H1 (cell line): Measurements from ENCODE around the gene HDAC10. TPM values are rescaled to one million over a fixed set of nuclear protein-coding genes. Genes with fewer than 3 reads are reported as not detected.

ENCODE experiments used
- CTCF ChIA-PET: fragments of 300-600 bp; sonication (Branson Sonifier 250); formaldehyde crosslinking; loops from one replicate; lab custom pipeline; 2021; ENCODE audit not compliant: partially characterized antibody; lab: Charles Lee
- POLR2A ChIA-PET: fragments of 300-600 bp; sonication (Branson Sonifier 250); formaldehyde crosslinking; loops from one replicate; lab custom pipeline; 2021; ENCODE audit warnings: inconsistent platforms; ENCODE audit not compliant: partially characterized antibody; lab: Charles Lee
- DNase-seq, 2 experiments: peaks; one replicate each; pipeline versions ENCODE4 v3.0.0 to v3.0.0-alpha.2; 2010 to 2022; ENCODE audit warnings: low spot score in 2 of 2, low read depth in 1 of 2, mixed read lengths in 1 of 2
- FAIRE-seq: peaks from 2 replicates; lab custom pipeline; 2011; peaks lifted over from hg19 to GRCh38; lab: Jason Lieb, UNC
- H2AFZ ChIP-seq: 2 replicates; pipeline ENCODE4 v1.8.1; 2012; ENCODE audit warnings: low read length, inconsistent platforms
- H2AK5ac ChIP-seq: 2 replicates; pipeline ENCODE4 v1.6.1; 2013; ENCODE audit warnings: low read depth, low read length
- H2BK120ac ChIP-seq: replicated peaks from 2 replicates; pipeline ENCODE3; 2013; ENCODE audit warnings: low read depth, low read length, inconsistent platforms
- H2BK12ac ChIP-seq: 2 replicates; pipeline ENCODE4 v1.6.1; 2013; ENCODE audit warnings: low read depth, low read length
- H2BK15ac ChIP-seq: 2 replicates; pipeline ENCODE4 v1.6.1; 2013; ENCODE audit warnings: low read length
- H2BK20ac ChIP-seq: 2 replicates; pipeline ENCODE4 v1.6.1; 2013; ENCODE audit warnings: low read length
- H2BK5ac ChIP-seq: 2 replicates; pipeline ENCODE4 v1.6.1; 2013; ENCODE audit warnings: low read depth, low read length
- H3K14ac ChIP-seq: 2 replicates; pipeline ENCODE4 v1.6.1; 2013; ENCODE audit warnings: inconsistent platforms; ENCODE audit not compliant: insufficient read length
- H3K18ac ChIP-seq: 2 replicates; pipeline ENCODE4 v1.6.1; 2013; ENCODE audit warnings: low read length; ENCODE audit errors: extremely low read depth
- H3K23ac ChIP-seq: 2 replicates; pipeline ENCODE4 v1.6.1; 2013; ENCODE audit warnings: inconsistent platforms; ENCODE audit not compliant: insufficient read length
- H3K23me2 ChIP-seq: 2 replicates; pipeline ENCODE4 v1.6.1; 2013; ENCODE audit warnings: low read depth, low read length
- H3K27ac ChIP-seq: 2 replicates; pipeline ENCODE4 v1.6.1; 2011; ENCODE audit warnings: low read depth, low read length, inconsistent platforms
- H3K27me3 ChIP-seq, 4 experiments: replicated peaks in 1 of 4; 1 replicate in 1 of 4; 2 replicates in 3 of 4; pipeline versions ENCODE4 v1.6.1 to v1.8.1; 2011 to 2013; ENCODE audit warnings: low read length in 3 of 4, mild to moderate bottlenecking in 3 of 4, inconsistent platforms in 2 of 4, mixed read lengths in 2 of 4, moderate library complexity in 1 of 4; ENCODE audit not compliant: control insufficient read depth in 3 of 4, insufficient read depth in 3 of 4; ENCODE audit errors: extremely low read depth in 1 of 4
- H3K36me3 ChIP-seq, 4 experiments: 2 replicates each; pipeline versions ENCODE4 v1.6.1 to v1.8.1; 2011 to 2013; ENCODE audit warnings: mild to moderate bottlenecking in 4 of 4, low read length in 3 of 4, moderate library complexity in 2 of 4, control low read depth in 1 of 4, inconsistent platforms in 1 of 4; ENCODE audit not compliant: insufficient read depth in 4 of 4, control insufficient read depth in 2 of 4
- H3K4ac ChIP-seq: replicated peaks from 2 replicates; pipeline ENCODE3; 2013; ENCODE audit warnings: low read length, low read depth, mixed read lengths, inconsistent platforms; ENCODE audit not compliant: insufficient read length
- H3K4me1 ChIP-seq, 4 experiments: replicated peaks in 1 of 4; 1 replicate in 1 of 4; 2 replicates in 3 of 4; pipeline versions ENCODE4 v1.6.1 to v1.8.1; 2011 to 2013; ENCODE audit warnings: low read length in 3 of 4, inconsistent platforms in 2 of 4, mixed read lengths in 1 of 4; ENCODE audit not compliant: insufficient read depth in 4 of 4, control insufficient read depth in 3 of 4
- H3K4me2 ChIP-seq, 2 experiments: 2 replicates each; pipeline versions ENCODE4 v1.6.1 to v1.8.1; 2011 to 2013; ENCODE audit warnings: low read depth in 2 of 2, low read length in 2 of 2, control low read depth in 1 of 2, inconsistent platforms in 1 of 2, mild to moderate bottlenecking in 1 of 2; ENCODE audit not compliant: insufficient read depth in 1 of 2
- H3K4me3 ChIP-seq, 4 experiments: fragments of 200-600, 300-600 bp in 1 of 4; sonication (generic), shearing (Covaris generic), sonication (Bioruptor Twin) in 1 of 4; 2 replicates each; pipeline versions ENCODE4 v1.5.1 to v1.8.1; 2011 to 2016; ENCODE audit warnings: low read length in 4 of 4, low read depth in 3 of 4, control low read depth in 2 of 4, inconsistent platforms in 2 of 4, mild to moderate bottlenecking in 2 of 4, mixed read lengths in 1 of 4, moderate library complexity in 1 of 4; ENCODE audit not compliant: insufficient read depth in 2 of 4; ENCODE audit errors: extremely low read depth in 1 of 4
- H3K56ac ChIP-seq: replicated peaks from 2 replicates; pipeline ENCODE3; 2013; ENCODE audit warnings: low read depth, mild to moderate bottlenecking, mixed read lengths, low read length, inconsistent platforms; ENCODE audit not compliant: insufficient read length
- H3K79me1 ChIP-seq: 2 replicates; pipeline ENCODE4 v1.6.1; 2013; ENCODE audit warnings: low read depth, low read length, control low read depth
- H3K79me2 ChIP-seq, 2 experiments: 2 replicates each; pipeline versions ENCODE4 v1.6.1 to v1.8.1; 2012 to 2013; ENCODE audit warnings: low read length in 2 of 2, mild to moderate bottlenecking in 2 of 2, inconsistent platforms in 1 of 2; ENCODE audit not compliant: insufficient read depth in 2 of 2, control insufficient read depth in 1 of 2
- H3K9ac ChIP-seq, 4 experiments: replicated peaks in 1 of 4; 1 replicate in 1 of 4; 2 replicates in 3 of 4; pipeline versions ENCODE4 v1.6.1 to v1.8.1; 2011 to 2013; ENCODE audit warnings: low read depth in 3 of 4, low read length in 3 of 4, control low read depth in 2 of 4, mild to moderate bottlenecking in 2 of 4, moderate library complexity in 2 of 4, inconsistent platforms in 1 of 4; ENCODE audit errors: extremely low read depth in 1 of 4
- H3K9me3 ChIP-seq, 2 experiments: 2 replicates each; pipeline versions ENCODE4 v1.6.1 to v1.8.1; 2012 to 2013; ENCODE audit warnings: mild to moderate bottlenecking in 2 of 2, moderate library complexity in 2 of 2, control low read depth in 1 of 2, inconsistent platforms in 1 of 2, low read depth in 1 of 2, low read length in 1 of 2, mixed read lengths in 1 of 2; ENCODE audit not compliant: insufficient read depth in 2 of 2
- H4K20me1 ChIP-seq, 2 experiments: replicated peaks in 1 of 2; 2 replicates each; pipeline versions ENCODE3 to v1.8.1; 2011 to 2013; ENCODE audit warnings: inconsistent platforms in 2 of 2, low read length in 2 of 2, mild to moderate bottlenecking in 1 of 2; ENCODE audit not compliant: insufficient read depth in 2 of 2, control insufficient read depth in 1 of 2
- H4K5ac ChIP-seq: 2 replicates; pipeline ENCODE4 v1.6.1; 2013; ENCODE audit warnings: low read length, low read depth, mixed read lengths, inconsistent platforms; ENCODE audit not compliant: insufficient read length
- H4K8ac ChIP-seq: 2 replicates; pipeline ENCODE4 v1.8.0; 2013; ENCODE audit warnings: mild to moderate bottlenecking, moderate library complexity, low read length, inconsistent platforms; ENCODE audit not compliant: insufficient read depth; ENCODE audit errors: extremely low read depth
- H4K91ac ChIP-seq: replicated peaks from 2 replicates; pipeline ENCODE3; 2013; ENCODE audit warnings: low read length, mixed read lengths, inconsistent platforms; ENCODE audit not compliant: insufficient read length
- BRCA1 ChIP-seq: IDR thresholded peaks from 2 replicates; pipeline ENCODE4 v1.6.1; 2012; ENCODE audit warnings: low read depth, low read length, improper control_type of control experiment
- CHD1 ChIP-seq: IDR thresholded peaks from 2 replicates; pipeline ENCODE4 v1.6.1; 2012; ENCODE audit warnings: low read depth, low read length, improper control_type of control experiment
- SIX5 ChIP-seq: IDR thresholded peaks from 2 replicates; pipeline ENCODE4 v1.6.1; 2011; ENCODE audit warnings: mild to moderate bottlenecking, low read depth, low read length
- TBP ChIP-seq: IDR thresholded peaks from 2 replicates; pipeline ENCODE4 v1.6.1; 2011; ENCODE audit warnings: low read depth, low read length, improper control_type of control experiment
- WGBS, 2 experiments: shearing (Covaris generic) in 1 of 2; methylation state at CpG; one replicate each; pipeline versions ENCODE4 v1.1.6 to v1.1.7; 2013 to 2015; ENCODE audit warnings: low lambda C conversion rate in 2 of 2, mixed read lengths in 2 of 2, inconsistent platforms in 1 of 2, low coverage in 1 of 2, missing lambda C conversion rate in 1 of 2; ENCODE audit not compliant: insufficient replicate concordance in 2 of 2, insufficient coverage in 1 of 2, insufficient read length in 1 of 2; ENCODE audit errors: extremely low coverage in 1 of 2, missing lambda C conversion rate in 1 of 2; 5-methylcytosine and 5-hydroxymethylcytosine counted together
- polyA plus RNA-seq, 7 experiments: library from polyadenylated mRNA; depleted of rRNA in 3 of 7; stranded (reverse) in 5 of 7; unstranded in 2 of 7; fragments of >200 nt in 5 of 7; fragments of 200-250 nt in 2 of 7; gene quantifications; 1 replicate in 5 of 7; 2 replicates in 1 of 7; 4 replicates in 1 of 7; pipeline versions ENCODE4 v1.2.1 to v1.2.3, GENCODE V29; 2011 to 2013; ENCODE audit warnings: missing spikeins in 2 of 7, mixed read lengths in 2 of 7
- total RNA-seq: library from RNA; stranded (reverse); fragmentation: NEBNext Ultra II Directional; extraction: Animal tissue kit (Norgen Biotek cat#: 25700); gene quantifications from 2 replicates; pipeline ENCODE4 v1.2.1, GENCODE V29; 2021

The HDAC10 gene
- total and polyA plus RNA-seq, 2 of the 8 experiments (the other 6 are each of a cell fraction or from before 2014, with no cell fraction given), result 11.2 to 26.4 TPM

- peak overlapping the region; percentile 75; the same call in 1 of the 2 replicates for H2BK5ac ChIP-seq
- no peak overlapping the region for H3K4me2 ChIP-seq
- no peak overlapping the region for H2BK20ac ChIP-seq
- H2AFZ ChIP-seq, result no peak overlapping the region
- H3K36me3 ChIP-seq, result no peaks in the 10 kb centered on the region
- no peaks in the 10 kb centered on the region; a peak in 2 of 7 replicates for H3K27me3 ChIP-seq
- 88% methylated on average over 27 of the region's 29 CpGs; no CpG with 5 or more reads in 1 of the 2 experiments for WGBS, 2 experiments
- no peak overlapping the region for H4K91ac ChIP-seq
- peaks cover 18% of the 10 kb centered on the region for H3K79me1 ChIP-seq
- TF ChIP-seq CHD1 (no peak), SIX5 (no peak), BRCA1 (no peak), TBP (no peak)
- no peak overlapping the region for H3K9ac ChIP-seq
- no peak for DNase-seq
- H3K4me1 ChIP-seq, result peaks cover 0 to 41% (median 28%) of the 10 kb centered on the region in 4 experiments; a peak in 6 of 7 replicates
- H4K5ac ChIP-seq, result no peak overlapping the region
- H3K23ac ChIP-seq, result no peak overlapping the region
- no peak overlapping the region for H3K27ac ChIP-seq
- H4K20me1 ChIP-seq, result peaks cover 14 to 27% of the 10 kb centered on the region in 2 experiments
- H3K79me2 ChIP-seq, result peaks cover 0 to 43% of the 10 kb centered on the region in 2 experiments; a peak in 3 of 4 replicates
- H3K18ac ChIP-seq, result no peak overlapping the region
- H2AK5ac ChIP-seq, result peak overlapping the region; percentile 95
- CTCF ChIA-PET, result interaction anchor here (1.2 to 2.6 kb wide), 4 partner anchors 9 to 49 kb away, joined by 4 to 11 read pairs (median 8); no protein-coding TSS in a partner anchor
- H3K4me3 ChIP-seq, result no peak overlapping the region
- no peak overlapping the region for H3K14ac ChIP-seq
- FAIRE-seq, result no peak
- H2BK120ac ChIP-seq, result no peak overlapping the region
- H4K8ac ChIP-seq, result no peak overlapping the region
- no peak overlapping the region for H2BK15ac ChIP-seq
- no peak overlapping the region for H3K4ac ChIP-seq
- no peaks in the 10 kb centered on the region for H3K9me3 ChIP-seq
- H2BK12ac ChIP-seq, result no peak overlapping the region
- H3K23me2 ChIP-seq, result peaks cover 9% of the 10 kb centered on the region; the same call in 1 of the 2 replicates
- POLR2A ChIA-PET, result interaction anchor here (1.0 to 1.2 kb wide), 3 partner anchors 25 to 46 kb away, joined by 3 to 4 read pairs (median 3); no protein-coding TSS in a partner anchor
- H3K56ac ChIP-seq, result no peak overlapping the region
Observed at GRCh38 chr22:50296658-50297490, 45.8 kb upstream of the HDAC10 start.
